HG02759 (cell line): Measurements from ENCODE around the gene DENND6B.
"Not testable (repeated sequence)": the region's sequence is repeated elsewhere in the genome, so short reads cannot be mapped to it uniquely, and the experiment has no call there.

Source experiments
- ATAC-seq: cut with Tn5 transposase; IDR thresholded peaks from one replicate; pipeline ENCODE4 v1.9.1; 2021; ENCODE audit warnings: mild to moderate bottlenecking, moderate library complexity; ENCODE audit not compliant: unreplicated experiment

The DENND6B gene

GRCh38 chr22:50326956-50327710 is at the start of gene DENND6B:
Gene DENND6B (minus strand): TSS chr22:50327012. CDS start chr22:50326988, 24 bp downstream.
- ATAC-seq, result peak; percentile 95

GRCh38 chr22:50376085-50376651 is 49.4 kb upstream of the DENND6B start:
- ATAC-seq, result no peak

- no peak for ATAC-seq
These were observed 44.4 kb upstream of the DENND6B start for GRCh38 chr22:50371101-50371648.

- ATAC-seq, result no peak
These were observed 41.1 kb upstream of the DENND6B start for GRCh38 chr22:50367778-50368500.

GRCh38 chr22:50363803-50364194 is 37.0 kb upstream of the DENND6B start:
- ATAC-seq, result not testable (repeated sequence)

GRCh38 chr22:50363166-50363802 is 36.5 kb upstream of the DENND6B start:
- no peak for ATAC-seq

GRCh38 chr22:50361688-50362087 is 34.9 kb upstream of the DENND6B start:
- no peak for ATAC-seq

- ATAC-seq, result no peak
These were observed 34.4 kb upstream of the DENND6B start for GRCh38 chr22:50361222-50361621.

- no peak for ATAC-seq
These were observed 33.8 kb upstream of the DENND6B start for GRCh38 chr22:50360578-50360977.

GRCh38 chr22:50357756-50358155 is 30.9 kb upstream of the DENND6B start:
- no peak for ATAC-seq

GRCh38 chr22:50357222-50357621 is 30.4 kb upstream of the DENND6B start:
- no peak for ATAC-seq

GRCh38 chr22:50356186-50356585 is 29.4 kb upstream of the DENND6B start:
- no peak for ATAC-seq

GRCh38 chr22:50348058-50348457 is 21.2 kb upstream of the DENND6B start:
- ATAC-seq, result no peak

- ATAC-seq, result no peak
These were observed 20.3 kb upstream of the DENND6B start for GRCh38 chr22:50347157-50347556.

GRCh38 chr22:50346470-50346869 is 19.7 kb upstream of the DENND6B start:
- no peak for ATAC-seq

GRCh38 chr22:50343541-50343935 is 16.7 kb upstream of the DENND6B start:
- ATAC-seq, result no peak

- ATAC-seq, result peak; percentile 66
These were observed 16.1 kb upstream of the DENND6B start, which contains the start of gene PPP6R2 for GRCh38 chr22:50342651-50343540. Gene PPP6R2 (plus strand): TSS chr22:50343327. CDS start chr22:50393909, 50,582 bp downstream.

- peak; percentile 53 for ATAC-seq
These were observed 15.3 kb upstream of the DENND6B start for GRCh38 chr22:50341977-50342650.
